Osteocyte (in vitro differentiated cells): ENCODE measurements around the gene TEX14. TPM values are rescaled to one million over a fixed set of nuclear protein-coding genes. Genes with fewer than 3 reads are reported as not detected.

Experiments
- DNase-seq: peaks from one replicate; pipeline ENCODE4 v3.0.0; 2021; ENCODE audit warnings: mixed read lengths; ENCODE audit not compliant: unreplicated experiment; ENCODE audit errors: extremely low spot score
- H3K27ac Mint-ChIP-seq: one replicate; pipeline ENCODE4 v1.8.0; 2021; ENCODE audit warnings: mild to moderate bottlenecking, mixed read lengths; ENCODE audit not compliant: unreplicated experiment
- H3K27me3 Mint-ChIP-seq: one replicate; pipeline ENCODE4 v1.8.0; 2021; ENCODE audit warnings: mixed read lengths; ENCODE audit not compliant: unreplicated experiment
- H3K36me3 Mint-ChIP-seq: one replicate; pipeline ENCODE4 v1.8.0; 2021; ENCODE audit warnings: mixed read lengths; ENCODE audit not compliant: unreplicated experiment
- H3K4me1 Mint-ChIP-seq: one replicate; pipeline ENCODE4 v1.8.0; 2021; ENCODE audit warnings: mixed read lengths; ENCODE audit not compliant: unreplicated experiment
- H3K4me3 Mint-ChIP-seq: one replicate; pipeline ENCODE4 v1.8.0; 2021; ENCODE audit warnings: mild to moderate bottlenecking, moderate library complexity, mixed read lengths; ENCODE audit not compliant: unreplicated experiment
- H3K9me3 Mint-ChIP-seq: one replicate; pipeline ENCODE4 v1.8.0; 2021; ENCODE audit warnings: mixed read lengths; ENCODE audit not compliant: unreplicated experiment
- CTCF ChIP-seq: fragments of 200-600 bp; sonication (generic); IDR thresholded peaks from 2 replicates; pipeline ENCODE4 v1.5.0; 2021; ENCODE audit warnings: antibody characterized with exemption, mild to moderate bottlenecking, moderate library complexity
- total RNA-seq: library from RNA; stranded (reverse); gene quantifications from 2 replicates; pipeline ENCODE4 v1.2.1, GENCODE V29; 2021

The TEX14 gene
- total RNA-seq, 1 donor from 2014 or later = 0.27 TPM

GRCh38 chr17:58591455-58591854 is 100.4 kb downstream of the TEX14 start:
- Mint-ChIP-seq H3K27ac (no peak overlapping the region), H3K4me3 (no peak overlapping the region)

DNA sequence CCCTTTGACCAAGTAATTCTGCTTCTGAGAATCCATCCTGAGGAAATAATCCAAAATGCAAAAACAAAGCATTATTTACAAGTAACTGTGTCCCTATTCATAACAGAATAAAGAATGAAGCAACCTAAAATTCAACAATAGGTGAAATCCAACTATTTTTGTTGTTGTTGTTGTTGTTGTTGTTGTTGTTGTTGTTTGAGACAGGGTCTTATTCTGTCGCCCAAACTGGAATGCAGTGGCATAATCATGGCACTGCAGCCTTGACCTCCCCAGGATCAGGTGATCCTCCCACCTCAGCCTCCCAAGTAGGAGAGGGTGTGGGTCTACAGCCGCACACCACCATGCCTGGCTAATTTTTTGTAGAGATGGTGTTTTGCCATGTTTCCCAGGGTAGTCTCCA is 101.5 kb downstream of the TEX14 start:
- no peak overlapping the region for H3K4me3 Mint-ChIP-seq
- H3K36me3 Mint-ChIP-seq = no peaks in the 10 kb centered on the region
- DNase-seq = no peak
- H3K27ac Mint-ChIP-seq = no peak overlapping the region
- H3K9me3 Mint-ChIP-seq = no peaks in the 10 kb centered on the region
- no peak for TF ChIP-seq CTCF
- peaks cover 5% of the 10 kb centered on the region for H3K4me1 Mint-ChIP-seq
- peaks cover 8% of the 10 kb centered on the region for H3K27me3 Mint-ChIP-seq

More at GRCh38 chr17:58591455-58591854, 100.4 kb downstream of the TEX14 start:
- no peaks in the 10 kb centered on the region for H3K36me3 Mint-ChIP-seq
- H3K4me1 Mint-ChIP-seq = no peaks in the 10 kb centered on the region
- TF ChIP-seq CTCF = peak; percentile 25
- no peaks in the 10 kb centered on the region for H3K9me3 Mint-ChIP-seq
- no peak for DNase-seq
- H3K27me3 Mint-ChIP-seq = peaks cover 2% of the 10 kb centered on the region

DNA sequence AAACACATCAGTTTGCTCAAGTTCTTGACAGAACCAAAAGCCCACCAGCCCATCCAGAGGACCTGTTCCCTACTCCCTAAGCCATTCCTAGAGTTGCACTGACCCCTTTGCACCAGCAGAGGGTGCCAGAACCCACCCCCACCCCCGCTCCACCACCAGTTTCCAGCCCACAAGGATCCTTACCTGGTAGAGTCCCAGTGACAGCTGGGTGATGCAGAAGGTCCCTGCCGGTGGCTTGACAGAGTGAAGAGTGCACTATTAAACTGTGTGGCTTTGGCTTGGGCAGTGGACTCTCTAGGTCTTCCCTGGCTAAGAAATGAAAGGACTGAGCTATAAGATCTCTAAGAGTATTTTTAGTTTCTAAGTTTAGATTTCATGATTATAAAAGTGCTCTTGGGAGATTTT is 104.1 kb downstream of the TEX14 start:
- Mint-ChIP-seq H3K9me3 (no peaks in the 10 kb centered on the region), H3K36me3 (no peaks in the 10 kb centered on the region), H3K27me3 (peaks cover 19% of the 10 kb centered on the region), H3K4me1 (peaks cover 5% of the 10 kb centered on the region), H3K27ac (no peak overlapping the region), H3K4me3 (no peak overlapping the region)
- TF ChIP-seq CTCF = peak; percentile 91
- no peak for DNase-seq

GRCh38 chr17:58586009-58586644 is 105.7 kb downstream of the TEX14 start:
- H3K27ac Mint-ChIP-seq = no peak overlapping the region
- no peak for TF ChIP-seq CTCF
- H3K4me3 Mint-ChIP-seq = no peak overlapping the region
- DNase-seq = no peak
- H3K27me3 Mint-ChIP-seq = peaks cover 19% of the 10 kb centered on the region
- H3K4me1 Mint-ChIP-seq = peaks cover 5% of the 10 kb centered on the region
- no peaks in the 10 kb centered on the region for H3K36me3 Mint-ChIP-seq
- no peaks in the 10 kb centered on the region for H3K9me3 Mint-ChIP-seq

GRCh38 chr17:58585554-58585953 is 106.3 kb downstream of the TEX14 start:
- no peak for DNase-seq
- Mint-ChIP-seq H3K36me3 (no peaks in the 10 kb centered on the region), H3K27me3 (peaks cover 19% of the 10 kb centered on the region), H3K27ac (no peak overlapping the region), H3K9me3 (no peaks in the 10 kb centered on the region), H3K4me1 (peaks cover 5% of the 10 kb centered on the region), H3K4me3 (no peak overlapping the region)
- no peak for TF ChIP-seq CTCF
